K562 (cell line): ENCODE data around the gene ARID3A.

ENCODE experiments used
- BDP1 ChIP-seq: IDR thresholded peaks from 3 replicates; pipeline ENCODE4 v1.6.1; 2011; ENCODE audit not compliant: insufficient read length, insufficient read depth
- ELF4 ChIP-seq: fragments of 450-650 bp; formaldehyde crosslinking; IDR thresholded peaks from 2 replicates; pipeline ENCODE4 v1.4.0; 2022; ENCODE audit warnings: missing genetic modification characterization
- EP300 ChIP-seq: IDR thresholded peaks from 2 replicates; pipeline ENCODE4 v1.6.1; 2012; ENCODE audit warnings: low read length, improper control_type of control experiment
- EZH2 ChIP-seq: IDR thresholded peaks from 2 replicates; pipeline ENCODE4 v1.6.1; 2012; ENCODE audit warnings: low read depth, mild to moderate bottlenecking, inconsistent platforms, low read length, borderline replicate concordance
- KLF13 ChIP-seq: fragments of 450-650 bp; IDR thresholded peaks from 2 replicates; pipeline ENCODE4 v1.6.1; 2016; ENCODE audit warnings: missing genetic modification characterization, low read depth, mild to moderate bottlenecking, missing compliant biosample characterization, moderate library complexity, borderline replicate concordance
- MAZ ChIP-seq, 2 experiments: fragments of 450-650 bp in 1 of 2; sonication (generic) in 1 of 2; formaldehyde crosslinking; IDR thresholded peaks in 1 of 2; conservative IDR thresholded peaks in 1 of 2; 2 replicates each; pipeline versions ENCODE4 v1.4.0 to v1.5.0; 2020; ENCODE audit warnings: mild to moderate bottlenecking in 1 of 2, missing genetic modification reagents in 1 of 2
- TAF7 ChIP-seq: fragments of 450-650 bp; IDR thresholded peaks from 2 replicates; pipeline ENCODE4 v1.6.1; 2016; ENCODE audit warnings: missing genetic modification characterization, missing compliant biosample characterization
- TFAM ChIP-seq: fragments of 250-450 bp; sonication (Bioruptor Pico); conservative IDR thresholded peaks from 2 replicates; pipeline ENCODE4 v1.5.0; 2021; ENCODE audit warnings: mild to moderate bottlenecking, moderate library complexity
- ZFP36 ChIP-seq: fragments of 150-350 bp; IDR thresholded peaks from 2 replicates; pipeline ENCODE4 v1.6.1; 2018; ENCODE audit warnings: low read length, low read depth; ENCODE audit not compliant: partially characterized antibody
- ZNF175 ChIP-seq: fragments of 200-800 bp; sonication (Bioruptor generic); IDR thresholded peaks from 2 replicates; pipeline ENCODE4 v1.6.1; 2016; ENCODE audit warnings: low read depth, mild to moderate bottlenecking, missing genetic modification characterization, missing compliant biosample characterization
- ZNF23 ChIP-seq: fragments of 250-450 bp; sonication (Bioruptor Pico); IDR thresholded peaks from 2 replicates; pipeline ENCODE4 v1.4.0; 2020; ENCODE audit warnings: mild to moderate bottlenecking
- ZNF274 ChIP-seq: IDR thresholded peaks from 2 replicates; pipeline ENCODE4 v1.6.1; 2011; ENCODE audit warnings: low read depth, mild to moderate bottlenecking, low read length, moderate library complexity, borderline replicate concordance
- ZNF436 ChIP-seq: fragments of 250-450, 450-650 bp; sonication (Bioruptor Pico); formaldehyde crosslinking; IDR thresholded peaks from 2 replicates; pipeline ENCODE4 v1.7.0; 2020; ENCODE audit warnings: mild to moderate bottlenecking
- TF ChIP-seq, protein P1 (sequence below), 3 experiments: IDR thresholded peaks in 2 of 3; conservative IDR thresholded peaks in 1 of 3; 2 replicates each; pipeline ENCODE4 v1.5.1; 2011 to 2012; ENCODE audit warnings: low read length in 3 of 3, mild to moderate bottlenecking in 3 of 3, control low read depth in 2 of 3, improper control_type of control experiment in 1 of 3, inconsistent platforms in 1 of 3, low read depth in 1 of 3, mixed read lengths in 1 of 3, moderate library complexity in 1 of 3; ENCODE audit not compliant: insufficient read depth in 2 of 3

DNA sequence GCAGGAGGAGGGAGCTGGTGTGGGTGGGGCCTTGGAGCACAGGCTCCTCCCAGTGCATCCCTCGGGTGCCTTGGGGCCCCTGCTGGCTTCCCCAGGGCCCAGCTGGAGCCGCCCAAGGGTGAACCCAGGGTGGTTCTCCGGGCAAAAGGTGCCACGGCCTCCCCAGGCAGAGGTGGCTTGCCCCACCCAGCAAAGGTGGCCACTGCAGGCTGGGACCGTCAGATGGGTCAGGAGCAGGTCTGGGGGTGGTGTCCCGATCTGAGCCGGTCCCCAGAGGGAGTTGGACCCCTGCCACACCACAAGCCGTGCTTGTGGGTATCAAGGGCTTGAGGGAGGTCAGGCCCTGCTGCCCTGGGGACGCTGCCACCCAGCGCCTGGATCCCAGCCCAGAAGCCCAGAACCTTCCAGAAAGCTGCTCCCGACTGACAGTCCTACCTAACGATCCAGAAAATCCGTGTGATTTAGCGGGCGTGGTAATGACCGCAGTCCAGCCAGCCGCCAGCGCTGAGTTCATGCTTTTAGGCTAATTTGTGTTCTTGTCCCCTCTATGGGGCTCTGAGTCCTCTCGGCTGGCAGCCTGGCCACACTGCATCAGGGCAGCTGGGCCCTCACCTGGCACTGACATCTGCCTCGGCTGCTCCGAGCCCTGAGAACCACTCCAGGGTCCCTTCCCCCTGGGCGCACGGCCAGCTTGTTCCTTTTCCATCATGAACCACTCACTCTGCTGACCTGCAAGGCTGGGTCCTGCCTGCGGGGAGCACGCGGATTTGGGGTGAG is 69.4 kb downstream of the ARID3A start:
- TF ChIP-seq KLF13 (no peak), EP300 (no peak), BDP1 (no peak), ZNF175 (CRISPR knock-in tag) (no peak), ZNF274 (no peak), ZNF436 (CRISPR knock-in tag) (no peak), ZFP36 (no peak), ZNF23 (no peak), TAF7 (tag) (no peak), TFAM (CRISPR knock-in tag) (no peak), ELF4 (no peak), MAZ (CRISPR knock-in tag; conservative IDR thresholded peaks at IDR 0.05 in 1 of 2, IDR thresholded peaks at IDR 0.05 in 1 of 2) (no peak), EZH2 (no peak)
- TF ChIP-seq, protein P1, sequence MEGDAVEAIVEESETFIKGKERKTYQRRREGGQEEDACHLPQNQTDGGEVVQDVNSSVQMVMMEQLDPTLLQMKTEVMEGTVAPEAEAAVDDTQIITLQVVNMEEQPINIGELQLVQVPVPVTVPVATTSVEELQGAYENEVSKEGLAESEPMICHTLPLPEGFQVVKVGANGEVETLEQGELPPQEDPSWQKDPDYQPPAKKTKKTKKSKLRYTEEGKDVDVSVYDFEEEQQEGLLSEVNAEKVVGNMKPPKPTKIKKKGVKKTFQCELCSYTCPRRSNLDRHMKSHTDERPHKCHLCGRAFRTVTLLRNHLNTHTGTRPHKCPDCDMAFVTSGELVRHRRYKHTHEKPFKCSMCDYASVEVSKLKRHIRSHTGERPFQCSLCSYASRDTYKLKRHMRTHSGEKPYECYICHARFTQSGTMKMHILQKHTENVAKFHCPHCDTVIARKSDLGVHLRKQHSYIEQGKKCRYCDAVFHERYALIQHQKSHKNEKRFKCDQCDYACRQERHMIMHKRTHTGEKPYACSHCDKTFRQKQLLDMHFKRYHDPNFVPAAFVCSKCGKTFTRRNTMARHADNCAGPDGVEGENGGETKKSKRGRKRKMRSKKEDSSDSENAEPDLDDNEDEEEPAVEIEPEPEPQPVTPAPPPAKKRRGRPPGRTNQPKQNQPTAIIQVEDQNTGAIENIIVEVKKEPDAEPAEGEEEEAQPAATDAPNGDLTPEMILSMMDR (IDR thresholded peaks at IDR 0.05 in 2 of 3, conservative IDR thresholded peaks at IDR 0.05 in 1 of 3; ENCODE audit: insufficient read depth in 2 of 3, low read depth in 1 of 3, low read length in 3 of 3), result no peak
